GM12801 (cell line): ENCODE results near the gene DAND5.

Experiments
- TF ChIP-seq, protein P1 (sequence below): IDR thresholded peaks from one replicate; pipeline ENCODE4 v1.5.1; 2011; ENCODE audit warnings: control low read depth; ENCODE audit not compliant: insufficient read length; ENCODE audit errors: extremely low read depth

DAND5 gene

DNA sequence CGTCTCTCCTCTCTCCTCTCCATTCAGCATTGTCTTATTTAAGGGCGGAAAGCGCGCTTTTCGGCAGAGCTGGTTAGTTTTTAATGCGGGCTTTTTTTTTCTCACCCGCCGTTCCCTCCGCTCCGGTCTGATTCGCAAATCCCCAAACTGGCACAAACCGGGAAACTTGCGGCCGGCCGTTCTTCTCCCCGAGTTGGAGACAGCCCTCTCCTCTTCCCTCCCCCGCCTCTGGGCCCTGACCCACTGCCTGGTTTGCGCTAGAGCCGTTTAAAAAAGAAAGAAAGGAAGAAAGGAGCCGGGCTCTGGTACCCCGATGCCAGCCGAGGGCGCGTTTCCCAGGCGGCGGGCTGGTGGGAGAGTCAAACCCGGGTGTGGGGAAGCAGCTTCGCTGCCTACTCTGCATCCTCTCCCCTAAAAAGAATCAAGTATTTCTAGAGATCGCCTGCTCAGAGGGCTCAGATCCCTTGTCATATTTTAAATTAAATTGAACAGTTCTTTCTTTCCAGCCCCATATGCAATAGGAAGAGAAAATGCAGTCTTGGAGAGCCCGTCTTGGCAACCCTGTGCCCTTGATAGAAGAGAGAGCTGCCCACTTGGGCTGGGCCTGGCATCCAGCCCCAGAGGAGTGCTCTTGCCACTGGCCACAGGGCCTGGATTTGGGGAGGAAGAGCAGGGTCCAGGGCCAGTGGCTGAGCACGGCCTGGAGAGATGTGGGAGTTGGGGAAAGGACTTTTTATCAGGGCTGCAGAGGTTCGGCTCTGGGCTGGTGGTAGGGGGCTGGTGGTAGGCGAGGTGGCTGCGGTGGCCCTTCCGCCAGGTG lies 44.9 kb downstream of the DAND5 start:
- TF ChIP-seq, protein P1, sequence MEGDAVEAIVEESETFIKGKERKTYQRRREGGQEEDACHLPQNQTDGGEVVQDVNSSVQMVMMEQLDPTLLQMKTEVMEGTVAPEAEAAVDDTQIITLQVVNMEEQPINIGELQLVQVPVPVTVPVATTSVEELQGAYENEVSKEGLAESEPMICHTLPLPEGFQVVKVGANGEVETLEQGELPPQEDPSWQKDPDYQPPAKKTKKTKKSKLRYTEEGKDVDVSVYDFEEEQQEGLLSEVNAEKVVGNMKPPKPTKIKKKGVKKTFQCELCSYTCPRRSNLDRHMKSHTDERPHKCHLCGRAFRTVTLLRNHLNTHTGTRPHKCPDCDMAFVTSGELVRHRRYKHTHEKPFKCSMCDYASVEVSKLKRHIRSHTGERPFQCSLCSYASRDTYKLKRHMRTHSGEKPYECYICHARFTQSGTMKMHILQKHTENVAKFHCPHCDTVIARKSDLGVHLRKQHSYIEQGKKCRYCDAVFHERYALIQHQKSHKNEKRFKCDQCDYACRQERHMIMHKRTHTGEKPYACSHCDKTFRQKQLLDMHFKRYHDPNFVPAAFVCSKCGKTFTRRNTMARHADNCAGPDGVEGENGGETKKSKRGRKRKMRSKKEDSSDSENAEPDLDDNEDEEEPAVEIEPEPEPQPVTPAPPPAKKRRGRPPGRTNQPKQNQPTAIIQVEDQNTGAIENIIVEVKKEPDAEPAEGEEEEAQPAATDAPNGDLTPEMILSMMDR = no peak

DNA sequence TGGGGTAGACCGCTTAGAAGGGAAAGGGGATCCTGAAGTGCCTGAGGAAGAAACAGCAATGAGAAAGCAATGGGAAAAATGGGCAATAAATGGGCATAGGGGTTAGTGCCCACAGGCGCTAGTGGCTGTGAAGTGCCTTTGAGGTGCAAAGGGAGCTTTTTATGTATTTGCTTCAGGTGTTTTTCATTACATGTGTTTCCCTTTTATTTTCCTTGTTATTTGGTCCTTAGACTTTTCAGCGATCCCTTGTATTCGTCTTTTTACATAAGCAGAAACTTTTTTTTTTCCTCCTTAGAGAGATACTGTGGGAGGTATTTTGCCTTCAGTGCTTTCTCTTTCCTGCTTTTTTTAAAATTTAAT lies 45.5 kb downstream of the DAND5 start:
- TF ChIP-seq, protein P1 = no peak

DNA sequence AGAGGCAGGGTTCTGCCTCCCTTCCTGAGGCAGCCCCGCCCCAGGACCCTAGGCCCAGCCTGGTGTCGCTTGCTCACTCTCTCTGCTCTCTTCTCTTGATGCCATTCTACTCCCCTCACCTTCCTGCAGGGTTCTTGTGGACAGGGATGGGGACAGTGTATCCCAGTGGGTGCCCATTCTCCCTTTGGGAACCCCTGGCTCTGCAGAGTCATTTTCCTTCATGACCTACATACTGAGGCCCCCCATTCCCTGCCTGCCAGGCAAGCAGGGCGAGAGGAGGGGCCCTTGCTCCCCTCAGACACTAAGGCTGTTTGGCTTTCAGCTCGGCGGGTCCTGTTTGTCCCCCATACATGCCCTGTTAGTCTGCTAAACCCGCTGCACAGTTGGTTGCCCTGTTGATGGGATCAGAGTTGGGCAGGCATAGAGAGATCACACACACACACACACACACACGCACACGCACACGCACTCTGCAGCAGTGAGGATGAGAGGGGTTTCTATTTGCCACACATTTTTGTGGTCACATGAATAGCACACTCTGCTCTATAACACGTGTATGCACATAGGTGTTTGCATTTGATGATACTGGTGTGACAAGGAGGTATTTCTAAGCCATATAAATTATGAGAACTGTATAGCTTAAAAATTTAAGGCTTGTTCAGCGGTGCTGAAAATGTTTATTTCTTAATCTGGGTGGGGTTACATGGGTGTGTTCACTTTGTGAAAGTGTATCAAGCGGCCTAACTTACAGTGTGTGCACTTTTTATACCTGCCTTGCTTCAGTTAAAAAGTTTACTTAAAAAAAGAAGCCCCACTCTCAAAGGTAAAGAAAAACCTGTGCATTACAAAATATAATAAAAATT lies 46.2 kb downstream of the DAND5 start:
- TF ChIP-seq, protein P1 = no peak

DNA sequence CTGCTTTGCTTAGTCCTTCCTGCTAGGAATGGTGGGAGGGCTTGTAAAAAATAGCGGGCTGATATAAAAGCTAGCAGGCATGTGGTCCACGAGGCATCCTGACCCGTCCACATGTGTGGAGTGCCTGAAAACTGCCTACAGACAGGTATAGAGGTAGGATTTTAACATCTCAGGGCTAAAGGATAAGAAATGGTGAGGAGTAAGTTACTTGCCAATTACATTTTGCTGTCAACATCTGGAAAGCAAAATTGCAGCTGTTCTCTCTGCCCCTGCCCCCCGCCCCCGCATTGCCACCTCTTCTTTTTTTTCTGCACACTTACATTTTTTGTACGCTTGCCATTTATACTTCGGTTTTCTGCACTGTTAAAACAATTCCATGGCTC lies 46.9 kb downstream of the DAND5 start:
- TF ChIP-seq, protein P1 = no peak

DNA sequence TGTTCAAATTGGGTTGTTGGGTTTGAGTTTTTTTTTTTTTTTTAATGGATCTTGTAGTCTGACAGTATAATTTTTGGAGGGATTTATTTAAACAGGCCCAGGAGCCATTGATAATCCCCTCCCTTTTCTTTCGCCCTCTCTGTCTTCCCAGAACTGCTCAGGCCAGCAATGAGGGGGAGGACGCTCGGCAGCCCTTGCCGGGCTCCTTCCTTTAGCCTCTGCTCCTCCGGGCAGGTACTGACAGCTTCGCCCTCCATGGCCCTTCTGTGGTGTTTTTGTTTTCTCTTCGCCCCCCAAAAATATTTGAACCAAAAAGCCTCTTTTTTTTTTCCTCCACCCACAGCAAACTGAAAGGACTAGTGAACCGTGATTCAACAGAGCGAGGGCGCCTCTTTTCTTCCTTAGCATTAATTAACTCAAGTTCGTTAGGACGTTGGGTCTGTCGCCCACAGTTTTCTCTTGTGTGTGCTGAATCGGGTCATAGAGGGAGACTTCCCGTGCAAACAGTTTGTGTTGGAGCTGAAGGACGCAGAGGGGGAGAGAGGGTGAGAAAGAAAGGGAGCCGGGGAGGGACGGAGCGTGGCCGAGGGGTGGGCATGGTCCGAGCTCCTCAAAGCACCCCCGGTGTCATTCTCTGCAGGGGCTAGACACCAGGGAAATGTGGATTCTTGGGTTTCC lies 47.4 kb downstream of the DAND5 start:
- TF ChIP-seq, protein P1 = no peak

DNA sequence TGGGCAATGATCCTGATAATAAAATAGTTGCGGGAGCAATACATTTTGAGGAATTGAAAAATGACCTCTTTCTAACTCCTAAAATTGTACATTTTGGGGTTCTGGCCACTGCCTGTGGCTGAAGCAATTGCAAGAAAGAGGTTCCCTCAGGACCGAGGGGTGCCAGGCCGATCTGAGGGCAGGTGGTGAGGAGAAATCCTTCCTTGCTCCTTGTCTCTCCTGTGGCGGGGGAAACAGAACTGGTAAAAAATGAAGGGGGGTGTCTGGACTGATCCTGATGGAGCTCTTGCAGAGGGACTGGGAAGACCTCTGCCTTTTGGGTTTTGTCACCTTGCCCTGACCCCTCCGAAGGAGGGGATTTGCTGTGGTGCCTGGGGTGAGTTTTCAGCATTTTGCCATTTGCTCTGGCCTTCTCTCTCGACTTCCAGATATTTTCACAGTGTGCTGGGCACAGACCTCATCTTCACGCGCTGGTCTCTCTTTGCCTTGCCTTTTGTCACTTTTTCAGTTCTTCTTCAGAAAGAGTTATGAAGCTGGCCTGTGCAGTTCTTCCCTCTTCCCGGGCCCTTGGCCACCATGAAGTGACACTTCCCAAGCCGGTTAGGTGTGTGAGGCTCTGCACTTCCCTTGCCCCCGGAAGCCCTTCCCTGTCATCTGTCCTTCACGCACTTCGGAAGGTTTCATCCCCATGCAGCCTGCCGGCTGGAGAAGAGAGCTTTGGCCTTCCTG lies 48.1 kb downstream of the DAND5 start:
- TF ChIP-seq, protein P1 = no peak
